ENCODE measurements around the gene SIRT5.
A peak's percentile ranks its signal among the peaks of the same experiment; 100 is the strongest.

Gene SIRT5

GRCh38 chr6:13614926-13615791 is 40.8 kb downstream of the SIRT5 start, which contains the start of gene NOL7:
NOL7 (plus strand) TSS chr6:13615335; CDS start chr6:13615359, 24 bp downstream.
- peak; percentile 99 for DNase-seq (ENCODE audit: low read depth in 2 of 2)
- TF ChIP-seq CTCF (IDR thresholded peaks at IDR 0.05; ENCODE audit: low read depth, low read length), result peak; percentile 94
- H3K4me3 ChIP-seq (replicated peaks in 1 of 2; ENCODE audit: low read depth in 2 of 2, low read length in 2 of 2), result peak within 1 kb of the TSS; percentile 97

- TF ChIP-seq CTCF (IDR thresholded peaks at IDR 0.05; ENCODE audit: low read depth, low read length), result no peak
- H3K4me3 ChIP-seq (replicated peaks in 1 of 2; ENCODE audit: low read depth in 2 of 2, low read length in 2 of 2), result peak overlapping the region; percentile 97
- peak in 1 of 2 donors; percentile 39 for DNase-seq (ENCODE audit: low read depth in 2 of 2)
Measured at GRCh38 chr6:13615792-13616120, 41.4 kb downstream of the SIRT5 start.

GRCh38 chr6:13617066-13617465 is 42.7 kb downstream of the SIRT5 start:
- no peak for DNase-seq (ENCODE audit: low read depth in 2 of 2)
- TF ChIP-seq CTCF (IDR thresholded peaks at IDR 0.05; ENCODE audit: low read depth, low read length), result no peak
- no peak overlapping the region for H3K4me3 ChIP-seq (replicated peaks in 1 of 2; ENCODE audit: low read depth in 2 of 2, low read length in 2 of 2)

- peak; percentile 57 for TF ChIP-seq CTCF (IDR thresholded peaks at IDR 0.05; ENCODE audit: low read depth, low read length)
- peak; percentile 55 to 64 for DNase-seq (ENCODE audit: low read depth in 2 of 2)
- H3K4me3 ChIP-seq (replicated peaks in 1 of 2; ENCODE audit: low read depth in 2 of 2, low read length in 2 of 2), result no peak overlapping the region
Measured at GRCh38 chr6:13624871-13625288, 50.5 kb downstream of the SIRT5 start.

GRCh38 chr6:13629459-13630116 is 55.2 kb downstream of the SIRT5 start:
- no peak for TF ChIP-seq CTCF (IDR thresholded peaks at IDR 0.05; ENCODE audit: low read depth, low read length)
- H3K4me3 ChIP-seq (replicated peaks in 1 of 2; ENCODE audit: low read depth in 2 of 2, low read length in 2 of 2), result no peak overlapping the region
- DNase-seq (ENCODE audit: low read depth in 2 of 2), result peak; percentile 7 to 9

GRCh38 chr6:13630499-13630898 is 56.1 kb downstream of the SIRT5 start:
- peak in 1 of 2 donors; percentile 3 for DNase-seq (ENCODE audit: low read depth in 2 of 2)
- TF ChIP-seq CTCF (IDR thresholded peaks at IDR 0.05; ENCODE audit: low read depth, low read length), result no peak
- no peak overlapping the region for H3K4me3 ChIP-seq (replicated peaks in 1 of 2; ENCODE audit: low read depth in 2 of 2, low read length in 2 of 2)

Data from cardiac fibroblast (primary cell).